Astrocyte (in vitro differentiated cells and primary cell): ENCODE data around the gene MCTP2.

ENCODE experiments used
- EZH2 ChIP-seq: IDR thresholded peaks from 2 replicates; pipeline ENCODE4 v1.6.1; 2012; ENCODE audit warnings: mild to moderate bottlenecking, low read length, inconsistent platforms; ENCODE audit not compliant: insufficient read depth
- TF ChIP-seq, protein P1 (sequence below): IDR thresholded peaks from 2 replicates; pipeline ENCODE4 v1.5.1; 2011; ENCODE audit warnings: low read depth, mild to moderate bottlenecking, inconsistent platforms, low read length, moderate library complexity; ENCODE audit not compliant: insufficient read depth

- no peak for TF ChIP-seq EZH2
- TF ChIP-seq, protein P1, sequence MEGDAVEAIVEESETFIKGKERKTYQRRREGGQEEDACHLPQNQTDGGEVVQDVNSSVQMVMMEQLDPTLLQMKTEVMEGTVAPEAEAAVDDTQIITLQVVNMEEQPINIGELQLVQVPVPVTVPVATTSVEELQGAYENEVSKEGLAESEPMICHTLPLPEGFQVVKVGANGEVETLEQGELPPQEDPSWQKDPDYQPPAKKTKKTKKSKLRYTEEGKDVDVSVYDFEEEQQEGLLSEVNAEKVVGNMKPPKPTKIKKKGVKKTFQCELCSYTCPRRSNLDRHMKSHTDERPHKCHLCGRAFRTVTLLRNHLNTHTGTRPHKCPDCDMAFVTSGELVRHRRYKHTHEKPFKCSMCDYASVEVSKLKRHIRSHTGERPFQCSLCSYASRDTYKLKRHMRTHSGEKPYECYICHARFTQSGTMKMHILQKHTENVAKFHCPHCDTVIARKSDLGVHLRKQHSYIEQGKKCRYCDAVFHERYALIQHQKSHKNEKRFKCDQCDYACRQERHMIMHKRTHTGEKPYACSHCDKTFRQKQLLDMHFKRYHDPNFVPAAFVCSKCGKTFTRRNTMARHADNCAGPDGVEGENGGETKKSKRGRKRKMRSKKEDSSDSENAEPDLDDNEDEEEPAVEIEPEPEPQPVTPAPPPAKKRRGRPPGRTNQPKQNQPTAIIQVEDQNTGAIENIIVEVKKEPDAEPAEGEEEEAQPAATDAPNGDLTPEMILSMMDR, result no peak
Measured at GRCh38 chr15:94286583-94286982, 55.2 kb downstream of the MCTP2 start.
